Panc1 (cell line): ENCODE data around the gene MEIOC. TPM values are rescaled to one million over a fixed set of nuclear protein-coding genes. Genes with fewer than 3 reads are reported as not detected.

Experiments
- ATAC-seq: fragments of 200-7000 bp; cut with Tn5 transposase; 2 replicates; pipeline ENCODE4 v1.9.1; 2020; ENCODE audit warnings: mild to moderate bottlenecking, moderate library complexity
- BruUV-seq: library from RNA; stranded (reverse); fragments of 400-500 nt; replicated peaks from 2 replicates; lab custom pipeline; 2021; lab: Mats Ljungman, UMichigan
- CTCF ChIA-PET: fragments of 300-600 bp; sonication (Branson Sonifier 250); formaldehyde crosslinking; loops from one replicate; lab custom pipeline; 2022; ENCODE audit warnings: antibody characterized with exemption; lab: Charles Lee
- POLR2A ChIA-PET: fragments of 300-600 bp; sonication (Branson Sonifier 250); formaldehyde crosslinking; loops from one replicate; lab custom pipeline; 2022; ENCODE audit warnings: antibody characterized with exemption; lab: Charles Lee
- DNase-seq: peaks from one replicate; pipeline ENCODE4 v3.0.0-alpha.2; 2010; ENCODE audit warnings: low read depth, low spot score
- H3K27ac ChIP-seq: 2 replicates; pipeline ENCODE4 v1.5.1; 2011; ENCODE audit warnings: mild to moderate bottlenecking, low read length, inconsistent platforms
- H3K27me3 ChIP-seq: fragments of 200-500 bp; sonication (Bioruptor generic); 2 replicates; pipeline ENCODE4 v1.6.0; 2014; ENCODE audit warnings: low read length, inconsistent platforms; ENCODE audit not compliant: control insufficient read depth, insufficient read depth
- H3K36me3 ChIP-seq: fragments of 200-500 bp; sonication (Bioruptor generic); 2 replicates; pipeline ENCODE4 v1.5.1; 2014; ENCODE audit warnings: inconsistent platforms, mild to moderate bottlenecking, low read length, moderate library complexity; ENCODE audit not compliant: control insufficient read depth, insufficient read depth
- H3K4me1 ChIP-seq: 2 replicates; pipeline ENCODE4 v1.5.1; 2011; ENCODE audit warnings: inconsistent platforms, mild to moderate bottlenecking, low read length, moderate library complexity; ENCODE audit not compliant: control insufficient read depth, insufficient read depth
- H3K4me3 ChIP-seq, 2 experiments: 2 replicates each; pipeline ENCODE4 v1.5.1; 2011 to 2012; ENCODE audit warnings: low read depth in 2 of 2, low read length in 2 of 2, mild to moderate bottlenecking in 2 of 2, inconsistent platforms in 1 of 2, moderate library complexity in 1 of 2
- H3K9me3 ChIP-seq: fragments of 200-500 bp; sonication (Bioruptor generic); 2 replicates; pipeline ENCODE4 v1.5.1; 2014; ENCODE audit warnings: low read depth, mild to moderate bottlenecking, inconsistent platforms, low read length, moderate library complexity; ENCODE audit not compliant: control insufficient read depth, insufficient read depth
- CTCF ChIP-seq: fragments of 450-650 bp; IDR thresholded peaks from 2 replicates; pipeline ENCODE4 v1.5.1; 2017; ENCODE audit warnings: mild to moderate bottlenecking
- POLR2AphosphoS5 ChIP-seq: IDR thresholded peaks from 2 replicates; pipeline ENCODE4 v1.6.1; 2012; ENCODE audit warnings: mild to moderate bottlenecking, low read depth, low read length, moderate library complexity
- SIN3A ChIP-seq: IDR thresholded peaks from 2 replicates; pipeline ENCODE4 v1.6.1; 2012; ENCODE audit warnings: low read depth, mild to moderate bottlenecking, low read length, moderate library complexity, borderline replicate concordance; ENCODE audit not compliant: insufficient read depth
- TCF7L2 ChIP-seq: IDR thresholded peaks from 2 replicates; pipeline ENCODE4 v1.6.1; 2011; ENCODE audit warnings: mild to moderate bottlenecking, low read depth, low read length, inconsistent platforms
- in situ Hi-C: cut with HindIII; loops from 2 replicates; pipeline ENCODE4 v1.10.0; 2016; ENCODE audit warnings: low sequenced_read_pairs, low pct_unique_long_range_greater_than_20kb
- intact Hi-C: fragments of 100-400 bp; cut with micrococcal nuclease; formaldehyde crosslinking; loops from one replicate; pipeline ENCODE4 v1.10.0; 2022; ENCODE audit not compliant: unreplicated experiment
- total RNA-seq: library from RNA; stranded (reverse); gene quantifications from one replicate; pipeline ENCODE4 v1.2.1, GENCODE V29; 2021; ENCODE audit not compliant: unreplicated experiment
- TF ChIP-seq, protein P1 (sequence below), 2 experiments: IDR thresholded peaks; 2 replicates each; pipeline ENCODE4 v1.6.1; 2011 to 2012; ENCODE audit warnings: low read depth in 2 of 2, control low read depth in 1 of 2, low read length in 1 of 2, mild to moderate bottlenecking in 1 of 2, moderate library complexity in 1 of 2; ENCODE audit not compliant: insufficient read depth in 1 of 2

The MEIOC gene
- total RNA-seq, 1 experiment from 2014 or later = 0.82 TPM

- no peak for DNase-seq
- POLR2A ChIA-PET = interaction anchor here (0.6 kb wide), 1 partner anchor 35 kb away, joined by 4 read pairs; no protein-coding TSS in a partner anchor
- Histone ChIP-seq H3K36me3 (peaks cover 5% of the 10 kb centered on the region; the same call in 1 of the 2 replicates), H3K4me3 (no peak overlapping the region), H3K27ac (no peak overlapping the region), H3K27me3 (no peaks in the 10 kb centered on the region), H3K4me1 (no peaks in the 10 kb centered on the region), H3K9me3 (no peaks in the 10 kb centered on the region)
- CTCF ChIA-PET = interaction anchor here (0.8 kb wide), 1 partner anchor 11 kb away, joined by 8 read pairs; no protein-coding TSS in a partner anchor
- ATAC-seq = no peak
- TF ChIP-seq POLR2AphosphoS5 = no peak
- TF ChIP-seq SIN3A = no peak
- no peak for TF ChIP-seq CTCF
- TF ChIP-seq TCF7L2 = no peak
- TF ChIP-seq, protein P1, sequence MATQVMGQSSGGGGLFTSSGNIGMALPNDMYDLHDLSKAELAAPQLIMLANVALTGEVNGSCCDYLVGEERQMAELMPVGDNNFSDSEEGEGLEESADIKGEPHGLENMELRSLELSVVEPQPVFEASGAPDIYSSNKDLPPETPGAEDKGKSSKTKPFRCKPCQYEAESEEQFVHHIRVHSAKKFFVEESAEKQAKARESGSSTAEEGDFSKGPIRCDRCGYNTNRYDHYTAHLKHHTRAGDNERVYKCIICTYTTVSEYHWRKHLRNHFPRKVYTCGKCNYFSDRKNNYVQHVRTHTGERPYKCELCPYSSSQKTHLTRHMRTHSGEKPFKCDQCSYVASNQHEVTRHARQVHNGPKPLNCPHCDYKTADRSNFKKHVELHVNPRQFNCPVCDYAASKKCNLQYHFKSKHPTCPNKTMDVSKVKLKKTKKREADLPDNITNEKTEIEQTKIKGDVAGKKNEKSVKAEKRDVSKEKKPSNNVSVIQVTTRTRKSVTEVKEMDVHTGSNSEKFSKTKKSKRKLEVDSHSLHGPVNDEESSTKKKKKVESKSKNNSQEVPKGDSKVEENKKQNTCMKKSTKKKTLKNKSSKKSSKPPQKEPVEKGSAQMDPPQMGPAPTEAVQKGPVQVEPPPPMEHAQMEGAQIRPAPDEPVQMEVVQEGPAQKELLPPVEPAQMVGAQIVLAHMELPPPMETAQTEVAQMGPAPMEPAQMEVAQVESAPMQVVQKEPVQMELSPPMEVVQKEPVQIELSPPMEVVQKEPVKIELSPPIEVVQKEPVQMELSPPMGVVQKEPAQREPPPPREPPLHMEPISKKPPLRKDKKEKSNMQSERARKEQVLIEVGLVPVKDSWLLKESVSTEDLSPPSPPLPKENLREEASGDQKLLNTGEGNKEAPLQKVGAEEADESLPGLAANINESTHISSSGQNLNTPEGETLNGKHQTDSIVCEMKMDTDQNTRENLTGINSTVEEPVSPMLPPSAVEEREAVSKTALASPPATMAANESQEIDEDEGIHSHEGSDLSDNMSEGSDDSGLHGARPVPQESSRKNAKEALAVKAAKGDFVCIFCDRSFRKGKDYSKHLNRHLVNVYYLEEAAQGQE (IDR thresholded peaks at IDR 0.05; ENCODE audit: insufficient read depth in 1 of 2, low read depth in 2 of 2, low read length in 1 of 2) = no peak
- no TSS peak for BruUV-seq
- intact Hi-C loops = no loop called here
- in situ Hi-C loops = no loop called here
These were observed 66.0 kb downstream of the MEIOC start for GRCh38 chr17:44722254-44722653.

Other genes starting within 250 kb of the MEIOC start
- 30.8 TPM for gene GPATCH8, start 153.1 kb upstream of the MEIOC start, total RNA-seq
- gene FZD2, start 99.0 kb upstream of the MEIOC start, total RNA-seq = 35.4 TPM
- 16.0 TPM for gene CCDC43, start 33.3 kb downstream of the MEIOC start, total RNA-seq
- 24.0 TPM for gene DBF4B, start 52.2 kb downstream of the MEIOC start, total RNA-seq
- gene ADAM11, start 102.5 kb downstream of the MEIOC start, total RNA-seq = 3.5 TPM
- gene GJC1, start 173.8 kb downstream of the MEIOC start, total RNA-seq = 89.4 TPM
- not detected for gene HIGD1B, start 191.4 kb downstream of the MEIOC start, total RNA-seq
- gene EFTUD2, start 243.0 kb downstream of the MEIOC start, total RNA-seq = 98.0 TPM